GM18507 (cell line): ENCODE results near the gene TNFSF10.
"Not testable (repeated sequence)": the region's sequence is repeated elsewhere in the genome, so short reads cannot be mapped to it uniquely, and the experiment has no call there.

ENCODE experiments used
- DNase-seq: peaks from one replicate; pipeline ENCODE4 v3.0.0; 2011; ENCODE audit warnings: low read depth; ENCODE audit not compliant: insufficient read length; ENCODE audit errors: extremely low spot score
- FAIRE-seq: peaks from 2 replicates; lab custom pipeline; 2011; peaks lifted over from hg19 to GRCh38; lab: Jason Lieb, UNC

The TNFSF10 gene

GRCh38 chr3:172522871-172523818, at the start of gene TNFSF10:
TSS of gene TNFSF10 (minus strand) at chr3:172523430. CDS start at chr3:172523384, 46 bp downstream.
- FAIRE-seq: peak; percentile 95
- peak; percentile 39 for DNase-seq

DNA sequence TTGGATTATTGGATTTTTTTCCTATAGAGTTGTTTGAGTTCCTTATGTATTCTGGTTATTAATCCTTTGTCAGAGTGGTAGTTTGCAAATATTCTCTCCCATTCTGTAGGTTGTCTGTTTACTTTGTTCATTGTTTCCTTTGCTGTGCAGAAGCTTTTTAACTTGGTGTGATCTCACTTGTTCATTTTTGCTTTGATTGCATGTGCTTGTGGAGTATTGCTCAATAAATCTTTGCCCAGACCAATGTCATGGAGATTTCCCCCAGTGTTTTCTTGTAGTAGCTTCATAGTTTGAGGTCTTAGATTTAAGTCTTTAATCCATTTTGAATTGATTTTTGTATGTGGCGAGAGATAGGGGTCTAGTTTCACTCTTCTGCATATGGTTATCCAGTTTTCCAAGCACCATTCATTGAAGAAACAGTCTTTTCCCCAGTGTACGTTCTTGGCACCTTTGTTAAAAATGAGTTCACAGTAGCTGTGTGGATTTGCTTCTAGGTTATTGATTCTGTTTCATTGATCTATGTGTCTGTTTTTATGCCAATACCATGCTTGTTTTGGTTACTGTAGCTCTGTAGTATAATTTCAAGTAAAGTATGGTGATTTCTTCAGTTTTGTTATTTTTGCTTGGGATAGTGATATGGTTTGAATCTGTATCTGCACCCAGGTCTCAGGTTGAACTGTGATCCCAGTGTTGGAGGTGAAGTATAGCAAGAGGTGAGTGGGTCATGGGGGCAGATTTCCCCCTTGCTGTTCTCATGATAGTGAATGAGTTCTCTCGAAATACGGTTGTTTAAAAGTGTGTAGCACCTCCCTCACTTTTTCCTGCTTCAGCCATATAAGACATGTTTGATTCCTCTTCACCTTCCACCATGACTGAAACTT, 46.1 kb upstream of the TNFSF10 start:
- FAIRE-seq (no peak), DNase-seq (no peak)

DNA sequence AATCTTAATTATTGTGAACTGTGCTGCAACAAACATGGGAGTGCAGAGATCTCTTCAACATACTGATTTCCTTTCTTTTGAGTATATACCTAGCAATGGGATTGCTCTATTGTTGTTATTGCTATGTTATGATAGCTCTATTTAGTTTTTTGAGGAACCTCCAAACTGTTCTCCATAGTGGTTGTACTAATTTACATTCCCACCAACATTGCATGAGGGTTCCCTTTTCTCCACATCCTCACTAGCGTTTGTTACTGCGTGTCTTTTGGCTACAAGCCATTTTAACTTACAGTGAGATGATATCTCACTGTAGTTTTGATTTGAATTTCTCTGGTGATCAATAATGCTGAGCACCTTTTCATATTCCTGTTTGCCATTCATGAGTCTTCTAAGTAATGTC, 45.5 kb upstream of the TNFSF10 start:
- DNase-seq: no peak
- FAIRE-seq: no peak

GRCh38 chr3:172566785-172567184, 43.6 kb upstream of the TNFSF10 start:
- not testable (repeated sequence) for DNase-seq, FAIRE-seq

- no peak for DNase-seq
- no peak for FAIRE-seq
Observed at GRCh38 chr3:172564499-172564898, 41.3 kb upstream of the TNFSF10 start.

DNA sequence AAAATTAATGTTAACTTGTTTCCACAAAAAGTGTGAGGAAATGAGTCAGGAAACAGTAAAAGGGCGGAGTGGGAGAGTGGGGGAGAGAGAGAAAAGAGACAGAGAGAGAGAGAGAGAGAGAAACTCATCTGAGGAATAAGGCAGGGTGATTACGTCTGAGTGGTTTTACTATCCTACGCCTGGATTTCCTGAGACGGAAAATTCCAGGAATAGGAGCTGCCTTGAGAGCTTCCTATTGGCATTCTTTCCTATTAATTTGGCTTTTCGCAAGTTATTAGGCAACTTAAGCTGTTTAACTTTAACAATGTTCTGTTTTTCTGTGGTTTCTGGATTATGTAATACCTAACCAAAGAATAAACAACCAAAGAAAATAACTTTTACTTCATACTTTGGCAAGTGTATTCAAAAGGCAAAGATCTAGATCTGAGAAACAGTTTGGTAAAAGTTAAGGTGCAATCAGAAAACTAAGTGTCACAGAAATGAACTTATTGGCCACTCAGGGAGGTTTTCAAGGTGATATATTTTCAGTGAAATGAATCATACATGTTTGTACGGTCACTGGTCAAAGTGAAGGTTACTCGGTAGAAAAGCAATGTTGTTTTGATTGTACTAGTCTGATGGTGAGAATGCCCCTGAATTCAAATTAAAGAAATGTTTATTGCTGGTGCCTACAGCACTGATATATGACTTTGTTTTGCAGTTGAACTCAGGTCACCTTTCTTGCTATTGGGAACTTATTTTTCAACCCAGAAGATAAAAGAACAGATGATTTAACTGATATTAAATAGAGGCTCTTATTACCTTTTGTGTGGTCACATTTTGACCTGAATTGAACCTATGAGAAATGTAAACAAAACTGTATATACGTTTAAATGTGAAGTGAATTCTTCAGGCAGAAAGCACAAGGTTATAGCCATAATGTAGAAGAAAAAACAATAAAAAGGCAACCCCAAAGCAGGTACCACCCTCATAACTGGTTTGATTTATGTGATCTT, 39.9 kb upstream of the TNFSF10 start:
- FAIRE-seq: peak; percentile 77
- no peak for DNase-seq

DNA sequence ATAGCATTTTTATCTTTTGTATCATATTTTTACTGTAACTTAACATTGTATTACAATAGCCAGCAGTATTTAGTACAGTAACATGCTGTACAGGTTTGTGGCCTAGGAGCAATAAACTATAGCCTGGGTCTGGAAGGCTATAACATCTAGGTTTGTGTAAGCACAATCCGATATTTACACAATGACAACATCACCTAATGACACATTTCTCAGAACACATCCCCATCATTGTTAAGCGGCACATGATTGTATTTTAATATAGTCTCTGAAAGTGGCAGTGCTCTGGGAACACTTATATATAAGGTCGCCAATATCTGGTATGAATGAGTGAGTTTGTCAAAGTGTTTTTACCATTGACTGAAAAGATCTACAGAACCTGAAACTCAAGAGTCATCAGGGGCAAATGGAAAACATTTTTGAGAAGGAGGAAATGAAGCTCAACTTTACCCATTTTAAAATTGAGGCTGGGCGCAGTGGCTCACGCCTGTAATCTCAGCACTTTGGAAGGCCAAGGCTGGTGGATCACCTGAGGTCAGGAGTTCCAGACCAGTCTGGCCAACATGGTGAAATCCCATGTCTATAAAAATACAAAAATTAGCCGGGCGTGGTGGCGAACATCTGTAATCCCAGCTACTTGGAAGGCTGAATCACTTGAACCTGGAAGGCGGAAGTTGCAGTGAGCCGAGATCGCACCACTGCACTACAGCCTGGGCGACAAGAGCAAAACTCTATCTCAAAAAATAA, 38.8 kb upstream of the TNFSF10 start:
- FAIRE-seq: peak; percentile 66

GRCh38 chr3:172560586-172560985, 37.4 kb upstream of the TNFSF10 start:
- no peak for FAIRE-seq

More for the DNA sequence above, 38.8 kb upstream of the TNFSF10 start:
- no peak for DNase-seq

GRCh38 chr3:172560026-172560425, 36.8 kb upstream of the TNFSF10 start:
- FAIRE-seq: no peak
- no peak for DNase-seq

More at GRCh38 chr3:172560586-172560985, 37.4 kb upstream of the TNFSF10 start:
- no peak for DNase-seq

- no peak for DNase-seq
- no peak for FAIRE-seq
Observed at GRCh38 chr3:172559020-172559419, 35.8 kb upstream of the TNFSF10 start.

GRCh38 chr3:172557515-172558220, 34.4 kb upstream of the TNFSF10 start:
- FAIRE-seq: no peak
- no peak for DNase-seq

- DNase-seq (no peak), FAIRE-seq (no peak)
Observed at GRCh38 chr3:172553526-172554252, 30.5 kb upstream of the TNFSF10 start.

GRCh38 chr3:172552607-172553006, 29.4 kb upstream of the TNFSF10 start:
- DNase-seq (no peak), FAIRE-seq (no peak)

GRCh38 chr3:172551874-172552273, 28.6 kb upstream of the TNFSF10 start:
- no peak for FAIRE-seq

GRCh38 chr3:172550347-172550943, 27.2 kb upstream of the TNFSF10 start:
- FAIRE-seq (no peak), DNase-seq (no peak)

More at GRCh38 chr3:172551874-172552273, 28.6 kb upstream of the TNFSF10 start:
- no peak for DNase-seq

GRCh38 chr3:172549144-172549543, 25.9 kb upstream of the TNFSF10 start:
- FAIRE-seq (no peak), DNase-seq (no peak)
